HepG2 (cell line): ENCODE results near the gene MVB12A. TPM values are rescaled to one million over a fixed set of nuclear protein-coding genes. Genes with fewer than 3 reads are reported as not detected.

ENCODE experiments used
- AGO1 ChIP-seq: fragments of 200-400 bp; formaldehyde crosslinking; IDR thresholded peaks from 2 replicates; pipeline ENCODE4 v1.6.1; 2017; ENCODE audit warnings: mild to moderate bottlenecking, low read depth, low read length, moderate library complexity; ENCODE audit not compliant: poor library complexity, severe bottlenecking
- ARID4A ChIP-seq: sonication (generic); formaldehyde crosslinking; IDR thresholded peaks from 2 replicates; pipeline ENCODE4 v1.5.0; 2020; ENCODE audit warnings: mild to moderate bottlenecking, missing genetic modification reagents, borderline replicate concordance
- GATAD2A ChIP-seq: IDR thresholded peaks from 2 replicates; pipeline ENCODE4 v1.6.1; 2016
- HDAC1 ChIP-seq: sonication (generic); formaldehyde crosslinking; IDR thresholded peaks from 2 replicates; pipeline ENCODE4 v1.5.1; 2020; ENCODE audit warnings: mild to moderate bottlenecking, missing genetic modification reagents
- KLF12 ChIP-seq: sonication (generic); formaldehyde crosslinking; IDR thresholded peaks from 2 replicates; pipeline ENCODE4 v1.4.0; 2020; ENCODE audit warnings: missing genetic modification reagents, borderline replicate concordance
- RORA ChIP-seq: sonication (generic); formaldehyde crosslinking; IDR thresholded peaks from 2 replicates; pipeline ENCODE4 v1.5.0; 2020; ENCODE audit warnings: mild to moderate bottlenecking, missing genetic modification reagents, moderate library complexity
- TERF1 ChIP-seq: sonication (generic); formaldehyde crosslinking; IDR thresholded peaks from 2 replicates; pipeline ENCODE4 v1.8.0; 2022; ENCODE audit warnings: mild to moderate bottlenecking, missing genetic modification reagents, moderate library complexity
- TFAP4 ChIP-seq: sonication (generic); IDR thresholded peaks from 2 replicates; pipeline ENCODE4 v1.6.1; 2016; ENCODE audit warnings: low read depth, borderline replicate concordance
- YEATS4 ChIP-seq: sonication (generic); formaldehyde crosslinking; IDR thresholded peaks from 2 replicates; pipeline ENCODE4 v1.4.0; 2020; ENCODE audit warnings: missing genetic modification reagents, borderline replicate concordance
- ZFP62 ChIP-seq: sonication (generic); formaldehyde crosslinking; IDR thresholded peaks from 2 replicates; pipeline ENCODE4 v1.4.0; 2020; ENCODE audit warnings: missing genetic modification reagents
- ZNF224 ChIP-seq: sonication (generic); formaldehyde crosslinking; IDR thresholded peaks from 2 replicates; pipeline ENCODE4 v1.5.0; 2020; ENCODE audit warnings: mild to moderate bottlenecking, missing genetic modification reagents
- ZNF460 ChIP-seq: sonication (generic); formaldehyde crosslinking; IDR thresholded peaks from 2 replicates; pipeline ENCODE4 v1.5.1; 2020; ENCODE audit warnings: missing genetic modification reagents, mild to moderate bottlenecking, borderline replicate concordance
- ZNF530 ChIP-seq: sonication (generic); formaldehyde crosslinking; IDR thresholded peaks from 2 replicates; pipeline ENCODE4 v1.5.0; 2020; ENCODE audit warnings: low read depth, mild to moderate bottlenecking, missing genetic modification reagents
- ZNF674 ChIP-seq: sonication (generic); formaldehyde crosslinking; IDR thresholded peaks from 2 replicates; pipeline ENCODE4 v1.5.0; 2020; ENCODE audit warnings: low read depth, mild to moderate bottlenecking, missing genetic modification reagents
- ZNF761 ChIP-seq: sonication (generic); formaldehyde crosslinking; conservative IDR thresholded peaks from 2 replicates; pipeline ENCODE4 v1.4.0; 2020; ENCODE audit warnings: mild to moderate bottlenecking, missing genetic modification reagents
- ZNF883 ChIP-seq: sonication (generic); formaldehyde crosslinking; IDR thresholded peaks from 2 replicates; pipeline ENCODE4 v1.5.1; 2020; ENCODE audit warnings: mild to moderate bottlenecking, missing genetic modification reagents; ENCODE audit errors: not compliant biosample characterization
- polyA plus RNA-seq, 8 experiments: library from polyadenylated mRNA; depleted of rRNA in 3 of 8; stranded (reverse) in 7 of 8; unstranded in 1 of 8; fragments of >200 nt; fragmentation: Illumina TruSeq in 4 of 8; extraction: Trizol in 4 of 8; gene quantifications; 2 replicates each; pipeline versions ENCODE4 v1.2.1 to v1.2.3, GENCODE V29; 2011 to 2016; ENCODE audit warnings: low read depth in 4 of 8, missing spikeins in 1 of 8, mixed read lengths in 1 of 8; ENCODE audit not compliant: insufficient read depth in 1 of 8
- total RNA-seq, 5 experiments: library from RNA; depleted of rRNA; stranded (reverse); fragments of >200 nt; fragmentation: Illumina TruSeq; extraction: Trizol; gene quantifications; 2 replicates each; pipeline ENCODE4 v1.2.3, GENCODE V29; 2016; ENCODE audit warnings: low read depth in 1 of 5
- TF ChIP-seq, protein P1 (sequence below): sonication (generic); formaldehyde crosslinking; IDR thresholded peaks from 2 replicates; pipeline ENCODE4 v1.5.0; 2020; ENCODE audit warnings: mild to moderate bottlenecking, missing genetic modification reagents, moderate library complexity
- TF ChIP-seq, protein P2 (sequence below): sonication (generic); formaldehyde crosslinking; IDR thresholded peaks from 2 replicates; pipeline ENCODE4 v1.9.0; 2021; ENCODE audit warnings: missing genetic modification reagents, borderline replicate concordance

MVB12A gene
- total and polyA plus RNA-seq, 2 of the 13 experiments (the other 11 are each of a cell fraction or from before 2014, with no cell fraction given), result 35.7 to 36.1 TPM

GRCh38 chr19:17390665-17391370 is 29.0 kb upstream of the MVB12A start (continued):
- TF ChIP-seq, protein P1, sequence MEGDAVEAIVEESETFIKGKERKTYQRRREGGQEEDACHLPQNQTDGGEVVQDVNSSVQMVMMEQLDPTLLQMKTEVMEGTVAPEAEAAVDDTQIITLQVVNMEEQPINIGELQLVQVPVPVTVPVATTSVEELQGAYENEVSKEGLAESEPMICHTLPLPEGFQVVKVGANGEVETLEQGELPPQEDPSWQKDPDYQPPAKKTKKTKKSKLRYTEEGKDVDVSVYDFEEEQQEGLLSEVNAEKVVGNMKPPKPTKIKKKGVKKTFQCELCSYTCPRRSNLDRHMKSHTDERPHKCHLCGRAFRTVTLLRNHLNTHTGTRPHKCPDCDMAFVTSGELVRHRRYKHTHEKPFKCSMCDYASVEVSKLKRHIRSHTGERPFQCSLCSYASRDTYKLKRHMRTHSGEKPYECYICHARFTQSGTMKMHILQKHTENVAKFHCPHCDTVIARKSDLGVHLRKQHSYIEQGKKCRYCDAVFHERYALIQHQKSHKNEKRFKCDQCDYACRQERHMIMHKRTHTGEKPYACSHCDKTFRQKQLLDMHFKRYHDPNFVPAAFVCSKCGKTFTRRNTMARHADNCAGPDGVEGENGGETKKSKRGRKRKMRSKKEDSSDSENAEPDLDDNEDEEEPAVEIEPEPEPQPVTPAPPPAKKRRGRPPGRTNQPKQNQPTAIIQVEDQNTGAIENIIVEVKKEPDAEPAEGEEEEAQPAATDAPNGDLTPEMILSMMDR (CRISPR knock-in tag), result peak; percentile 89
- TF ChIP-seq GATAD2A (no peak), AGO1 (peak; percentile 60), ZNF224 (CRISPR knock-in tag) (no peak), ARID4A (CRISPR knock-in tag) (peak; percentile 40; the same call in 1 of the 2 replicates), ZFP62 (no peak), HDAC1 (CRISPR knock-in tag) (no peak; the same call in 1 of the 2 replicates), ZNF761 (no peak), YEATS4 (0 out of 2 replicates have a peak, but pooled peaks have one; percentile 50), ZNF674 (CRISPR knock-in tag) (no peak), ZNF530 (no peak), KLF12 (CRISPR knock-in tag) (peak; percentile 66; the same call in 1 of the 2 replicates), TERF1 (CRISPR knock-in tag) (no peak), ZNF460 (CRISPR knock-in tag) (no peak), ZNF883 (CRISPR knock-in tag) (peak; percentile 32), TFAP4 (no peak; the same call in 1 of the 2 replicates), RORA (no peak)
- TF ChIP-seq, protein P2, sequence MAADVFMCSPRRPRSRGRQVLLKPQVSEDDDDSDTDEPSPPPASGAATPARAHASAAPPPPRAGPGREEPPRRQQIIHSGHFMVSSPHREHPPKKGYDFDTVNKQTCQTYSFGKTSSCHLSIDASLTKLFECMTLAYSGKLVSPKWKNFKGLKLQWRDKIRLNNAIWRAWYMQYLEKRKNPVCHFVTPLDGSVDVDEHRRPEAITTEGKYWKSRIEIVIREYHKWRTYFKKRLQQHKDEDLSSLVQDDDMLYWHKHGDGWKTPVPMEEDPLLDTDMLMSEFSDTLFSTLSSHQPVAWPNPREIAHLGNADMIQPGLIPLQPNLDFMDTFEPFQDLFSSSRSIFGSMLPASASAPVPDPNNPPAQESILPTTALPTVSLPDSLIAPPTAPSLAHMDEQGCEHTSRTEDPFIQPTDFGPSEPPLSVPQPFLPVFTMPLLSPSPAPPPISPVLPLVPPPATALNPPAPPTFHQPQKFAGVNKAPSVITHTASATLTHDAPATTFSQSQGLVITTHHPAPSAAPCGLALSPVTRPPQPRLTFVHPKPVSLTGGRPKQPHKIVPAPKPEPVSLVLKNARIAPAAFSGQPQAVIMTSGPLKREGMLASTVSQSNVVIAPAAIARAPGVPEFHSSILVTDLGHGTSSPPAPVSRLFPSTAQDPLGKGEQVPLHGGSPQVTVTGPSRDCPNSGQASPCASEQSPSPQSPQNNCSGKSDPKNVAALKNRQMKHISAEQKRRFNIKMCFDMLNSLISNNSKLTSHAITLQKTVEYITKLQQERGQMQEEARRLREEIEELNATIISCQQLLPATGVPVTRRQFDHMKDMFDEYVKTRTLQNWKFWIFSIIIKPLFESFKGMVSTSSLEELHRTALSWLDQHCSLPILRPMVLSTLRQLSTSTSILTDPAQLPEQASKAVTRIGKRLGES (CRISPR knock-in tag), result no peak
